ENCODE data around the gene CEP295NL. TPM values are rescaled to one million over a fixed set of nuclear protein-coding genes. Genes with fewer than 3 reads are reported as not detected.
"Not testable (repeated sequence)": the region's sequence is repeated elsewhere in the genome, so short reads cannot be mapped to it uniquely, and the experiment has no call there.

CEP295NL gene
- total RNA-seq, 2 donors from 2014 or later = 0.72 to 0.82 TPM

- intact Hi-C loops (cut with DNase I) = no loop called here
- no peak overlapping the region for H3K4me3 ChIP-seq
- no peaks in the 10 kb centered on the region for H3K4me1 ChIP-seq
Observed at GRCh38 chr17:78917451-78918275, 14.7 kb upstream of the CEP295NL start.

GRCh38 chr17:78915872-78916632, 13.1 kb upstream of the CEP295NL start:
- DNase-seq = peak; percentile 53
- Histone ChIP-seq H3K27me3 (no peaks in the 10 kb centered on the region), H3K9me3 (no peaks in the 10 kb centered on the region), H3K27ac (peak overlapping the region; percentile 69), H3K9ac (ENCODE audit: low read depth in 2 of 2, low read length in 2 of 2) (peak overlapping the region in 1 of 2 donors; percentile 43), H3K4me1 (no peaks in the 10 kb centered on the region), H3K4me3 (no peak overlapping the region), H3K36me3 (no peaks in the 10 kb centered on the region)
- intact Hi-C loops (cut with DNase I) = no loop called here
- TF ChIP-seq CTCF (IDR thresholded peaks at IDR 0.05) = no peak

More at GRCh38 chr17:78917451-78918275, 14.7 kb upstream of the CEP295NL start:
- H3K27ac ChIP-seq = no peak overlapping the region
- TF ChIP-seq CTCF (IDR thresholded peaks at IDR 0.05) = no peak
- H3K27me3 ChIP-seq = no peaks in the 10 kb centered on the region
- no peaks in the 10 kb centered on the region for H3K36me3 ChIP-seq
- peak overlapping the region in 1 of 2 donors; percentile 12 for H3K9ac ChIP-seq (ENCODE audit: low read depth in 2 of 2, low read length in 2 of 2)
- H3K9me3 ChIP-seq = no peaks in the 10 kb centered on the region
- no peak for DNase-seq

GRCh38 chr17:78913115-78913514, 10.1 kb upstream of the CEP295NL start:
- DNase-seq = no peak
- TF ChIP-seq CTCF (IDR thresholded peaks at IDR 0.05) = no peak
- Histone ChIP-seq H3K4me1 (no peaks in the 10 kb centered on the region), H3K9me3 (no peaks in the 10 kb centered on the region), H3K27me3 (no peaks in the 10 kb centered on the region), H3K36me3 (no peaks in the 10 kb centered on the region), H3K4me3 (no peak overlapping the region), H3K27ac (no peak overlapping the region), H3K9ac (ENCODE audit: low read depth in 2 of 2, low read length in 2 of 2) (no peak overlapping the region)
- intact Hi-C loops (cut with DNase I) = no loop called here

GRCh38 chr17:78912082-78912481, 9.1 kb upstream of the CEP295NL start:
- Histone ChIP-seq H3K36me3 (no peaks in the 10 kb centered on the region), H3K9me3 (no peaks in the 10 kb centered on the region), H3K4me1 (no peaks in the 10 kb centered on the region), H3K27ac (no peak overlapping the region), H3K27me3 (no peaks in the 10 kb centered on the region), H3K9ac (ENCODE audit: low read depth in 2 of 2, low read length in 2 of 2) (no peak overlapping the region), H3K4me3 (no peak overlapping the region)
- intact Hi-C loops (cut with DNase I) = no loop called here
- TF ChIP-seq CTCF (IDR thresholded peaks at IDR 0.05) = no peak
- DNase-seq = no peak

GRCh38 chr17:78911543-78911942, 8.5 kb upstream of the CEP295NL start:
- H3K4me3 ChIP-seq; H3K4me1 ChIP-seq; H3K27me3 ChIP-seq; H3K9me3 ChIP-seq; H3K9ac ChIP-seq (ENCODE audit: low read depth in 2 of 2, low read length in 2 of 2); intact Hi-C loops (cut with DNase I); DNase-seq; H3K27ac ChIP-seq; H3K36me3 ChIP-seq: not testable (repeated sequence)
